ENCODE results near the gene G0S2. TPM values are rescaled to one million over a fixed set of nuclear protein-coding genes. Genes with fewer than 3 reads are reported as not detected.
A peak's percentile ranks its signal among the peaks of the same experiment; 100 is the strongest.

G0S2 gene
- total and polyA plus RNA-seq, 9 of the 15 experiments (the other 6 are each of a cell fraction or from before 2014, with no cell fraction given), result 0.18 to 65.6 (median 11.4) TPM

DNA sequence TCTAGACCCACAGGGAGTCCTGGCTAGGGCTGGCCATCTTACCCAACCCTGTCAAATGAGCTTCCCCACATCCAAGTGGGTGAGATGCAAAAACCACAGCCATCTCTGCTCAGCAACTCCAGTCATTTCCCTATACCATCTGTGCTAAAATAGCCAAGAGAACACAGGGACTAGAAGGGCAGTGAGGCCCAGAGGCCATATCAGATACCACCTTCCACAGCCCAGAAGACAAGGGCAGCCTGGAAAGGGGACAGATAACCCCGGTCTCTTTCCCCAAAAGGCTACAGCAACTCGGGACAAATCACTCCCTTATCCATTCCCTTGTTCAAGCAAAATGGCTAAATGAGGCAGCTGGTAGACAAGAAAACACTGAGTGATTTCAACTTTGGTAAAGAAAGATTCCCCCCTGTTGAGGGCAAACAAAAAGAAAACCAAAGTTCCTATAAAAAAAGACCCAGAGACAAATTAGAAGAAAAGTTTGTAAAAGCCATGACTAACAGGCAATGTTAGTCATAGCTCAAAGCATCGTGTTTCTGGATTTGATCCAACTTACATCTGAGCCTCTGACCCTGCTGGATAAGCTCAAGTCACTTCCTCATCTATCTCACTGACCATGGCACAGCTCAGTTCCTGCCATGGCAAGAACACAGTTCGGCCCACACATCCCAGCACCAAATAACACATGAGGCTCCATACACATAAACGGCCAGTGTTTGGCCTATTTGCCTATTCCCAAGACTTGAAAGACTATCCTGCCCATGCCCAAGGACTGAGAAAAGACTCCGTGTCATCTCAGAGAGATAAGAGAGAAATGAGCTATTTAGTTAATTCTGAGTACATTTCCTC, 26.1 kb upstream of the G0S2 start (continued):
- TF ChIP-seq, protein P1, sequence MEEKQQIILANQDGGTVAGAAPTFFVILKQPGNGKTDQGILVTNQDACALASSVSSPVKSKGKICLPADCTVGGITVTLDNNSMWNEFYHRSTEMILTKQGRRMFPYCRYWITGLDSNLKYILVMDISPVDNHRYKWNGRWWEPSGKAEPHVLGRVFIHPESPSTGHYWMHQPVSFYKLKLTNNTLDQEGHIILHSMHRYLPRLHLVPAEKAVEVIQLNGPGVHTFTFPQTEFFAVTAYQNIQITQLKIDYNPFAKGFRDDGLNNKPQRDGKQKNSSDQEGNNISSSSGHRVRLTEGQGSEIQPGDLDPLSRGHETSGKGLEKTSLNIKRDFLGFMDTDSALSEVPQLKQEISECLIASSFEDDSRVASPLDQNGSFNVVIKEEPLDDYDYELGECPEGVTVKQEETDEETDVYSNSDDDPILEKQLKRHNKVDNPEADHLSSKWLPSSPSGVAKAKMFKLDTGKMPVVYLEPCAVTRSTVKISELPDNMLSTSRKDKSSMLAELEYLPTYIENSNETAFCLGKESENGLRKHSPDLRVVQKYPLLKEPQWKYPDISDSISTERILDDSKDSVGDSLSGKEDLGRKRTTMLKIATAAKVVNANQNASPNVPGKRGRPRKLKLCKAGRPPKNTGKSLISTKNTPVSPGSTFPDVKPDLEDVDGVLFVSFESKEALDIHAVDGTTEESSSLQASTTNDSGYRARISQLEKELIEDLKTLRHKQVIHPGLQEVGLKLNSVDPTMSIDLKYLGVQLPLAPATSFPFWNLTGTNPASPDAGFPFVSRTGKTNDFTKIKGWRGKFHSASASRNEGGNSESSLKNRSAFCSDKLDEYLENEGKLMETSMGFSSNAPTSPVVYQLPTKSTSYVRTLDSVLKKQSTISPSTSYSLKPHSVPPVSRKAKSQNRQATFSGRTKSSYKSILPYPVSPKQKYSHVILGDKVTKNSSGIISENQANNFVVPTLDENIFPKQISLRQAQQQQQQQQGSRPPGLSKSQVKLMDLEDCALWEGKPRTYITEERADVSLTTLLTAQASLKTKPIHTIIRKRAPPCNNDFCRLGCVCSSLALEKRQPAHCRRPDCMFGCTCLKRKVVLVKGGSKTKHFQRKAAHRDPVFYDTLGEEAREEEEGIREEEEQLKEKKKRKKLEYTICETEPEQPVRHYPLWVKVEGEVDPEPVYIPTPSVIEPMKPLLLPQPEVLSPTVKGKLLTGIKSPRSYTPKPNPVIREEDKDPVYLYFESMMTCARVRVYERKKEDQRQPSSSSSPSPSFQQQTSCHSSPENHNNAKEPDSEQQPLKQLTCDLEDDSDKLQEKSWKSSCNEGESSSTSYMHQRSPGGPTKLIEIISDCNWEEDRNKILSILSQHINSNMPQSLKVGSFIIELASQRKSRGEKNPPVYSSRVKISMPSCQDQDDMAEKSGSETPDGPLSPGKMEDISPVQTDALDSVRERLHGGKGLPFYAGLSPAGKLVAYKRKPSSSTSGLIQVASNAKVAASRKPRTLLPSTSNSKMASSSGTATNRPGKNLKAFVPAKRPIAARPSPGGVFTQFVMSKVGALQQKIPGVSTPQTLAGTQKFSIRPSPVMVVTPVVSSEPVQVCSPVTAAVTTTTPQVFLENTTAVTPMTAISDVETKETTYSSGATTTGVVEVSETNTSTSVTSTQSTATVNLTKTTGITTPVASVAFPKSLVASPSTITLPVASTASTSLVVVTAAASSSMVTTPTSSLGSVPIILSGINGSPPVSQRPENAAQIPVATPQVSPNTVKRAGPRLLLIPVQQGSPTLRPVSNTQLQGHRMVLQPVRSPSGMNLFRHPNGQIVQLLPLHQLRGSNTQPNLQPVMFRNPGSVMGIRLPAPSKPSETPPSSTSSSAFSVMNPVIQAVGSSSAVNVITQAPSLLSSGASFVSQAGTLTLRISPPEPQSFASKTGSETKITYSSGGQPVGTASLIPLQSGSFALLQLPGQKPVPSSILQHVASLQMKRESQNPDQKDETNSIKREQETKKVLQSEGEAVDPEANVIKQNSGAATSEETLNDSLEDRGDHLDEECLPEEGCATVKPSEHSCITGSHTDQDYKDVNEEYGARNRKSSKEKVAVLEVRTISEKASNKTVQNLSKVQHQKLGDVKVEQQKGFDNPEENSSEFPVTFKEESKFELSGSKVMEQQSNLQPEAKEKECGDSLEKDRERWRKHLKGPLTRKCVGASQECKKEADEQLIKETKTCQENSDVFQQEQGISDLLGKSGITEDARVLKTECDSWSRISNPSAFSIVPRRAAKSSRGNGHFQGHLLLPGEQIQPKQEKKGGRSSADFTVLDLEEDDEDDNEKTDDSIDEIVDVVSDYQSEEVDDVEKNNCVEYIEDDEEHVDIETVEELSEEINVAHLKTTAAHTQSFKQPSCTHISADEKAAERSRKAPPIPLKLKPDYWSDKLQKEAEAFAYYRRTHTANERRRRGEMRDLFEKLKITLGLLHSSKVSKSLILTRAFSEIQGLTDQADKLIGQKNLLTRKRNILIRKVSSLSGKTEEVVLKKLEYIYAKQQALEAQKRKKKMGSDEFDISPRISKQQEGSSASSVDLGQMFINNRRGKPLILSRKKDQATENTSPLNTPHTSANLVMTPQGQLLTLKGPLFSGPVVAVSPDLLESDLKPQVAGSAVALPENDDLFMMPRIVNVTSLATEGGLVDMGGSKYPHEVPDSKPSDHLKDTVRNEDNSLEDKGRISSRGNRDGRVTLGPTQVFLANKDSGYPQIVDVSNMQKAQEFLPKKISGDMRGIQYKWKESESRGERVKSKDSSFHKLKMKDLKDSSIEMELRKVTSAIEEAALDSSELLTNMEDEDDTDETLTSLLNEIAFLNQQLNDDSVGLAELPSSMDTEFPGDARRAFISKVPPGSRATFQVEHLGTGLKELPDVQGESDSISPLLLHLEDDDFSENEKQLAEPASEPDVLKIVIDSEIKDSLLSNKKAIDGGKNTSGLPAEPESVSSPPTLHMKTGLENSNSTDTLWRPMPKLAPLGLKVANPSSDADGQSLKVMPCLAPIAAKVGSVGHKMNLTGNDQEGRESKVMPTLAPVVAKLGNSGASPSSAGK (IDR thresholded peaks at IDR 0.05), result peak; percentile 36; the same call in 1 of the 2 replicates
- 0 out of 2 replicates have a peak, but pooled peaks have one; percentile 59 for TF ChIP-seq KLF6 (CRISPR knock-in tag; IDR thresholded peaks at IDR 0.05; ENCODE audit: borderline replicate concordance)

Data from K562 (cell line).